ENCODE measurements around the gene DNLZ.

The DNLZ gene

GRCh38 chr9:136314944-136315343 is 48.6 kb downstream of the DNLZ start:
- no peak for DNase-seq (ENCODE audit: low read depth)
- TF ChIP-seq MAX (IDR thresholded peaks at IDR 0.05; ENCODE audit: low read depth, low read length): no peak
- TF ChIP-seq CTCF (IDR thresholded peaks at IDR 0.05; ENCODE audit: low read depth, low read length): no peak
- TF ChIP-seq POLR2A (IDR thresholded peaks at IDR 0.05; ENCODE audit: extremely low read depth, insufficient read length): no peak
- no peak for TF ChIP-seq MYC (IDR thresholded peaks at IDR 0.05; ENCODE audit: low read depth, low read length)
- H3K4me3 ChIP-seq (ENCODE audit: low read depth, low read length): no peak overlapping the region

- no peak for DNase-seq (ENCODE audit: low read depth)
- H3K4me3 ChIP-seq (ENCODE audit: low read depth, low read length): no peak overlapping the region
- TF ChIP-seq POLR2A (IDR thresholded peaks at IDR 0.05; ENCODE audit: extremely low read depth, insufficient read length) (no peak), MAX (IDR thresholded peaks at IDR 0.05; ENCODE audit: low read depth, low read length) (no peak), CTCF (IDR thresholded peaks at IDR 0.05; ENCODE audit: low read depth, low read length) (no peak), MYC (IDR thresholded peaks at IDR 0.05; ENCODE audit: low read depth, low read length) (no peak)
These were observed 49.5 kb downstream of the DNLZ start for GRCh38 chr9:136314056-136314416.

- TF ChIP-seq CTCF (IDR thresholded peaks at IDR 0.05; ENCODE audit: low read depth, low read length) (peak; percentile 4), MAX (IDR thresholded peaks at IDR 0.05; ENCODE audit: low read depth, low read length) (no peak)
- no peak for DNase-seq (ENCODE audit: low read depth)
- H3K4me3 ChIP-seq (ENCODE audit: low read depth, low read length): no peak overlapping the region
These were observed 50.2 kb downstream of the DNLZ start for GRCh38 chr9:136313111-136314055.

GRCh38 chr9:136312436-136312835 is 51.1 kb downstream of the DNLZ start:
- TF ChIP-seq MYC (IDR thresholded peaks at IDR 0.05; ENCODE audit: low read depth, low read length) (no peak), CTCF (IDR thresholded peaks at IDR 0.05; ENCODE audit: low read depth, low read length) (peak; percentile 68)
- DNase-seq (ENCODE audit: low read depth): peak; percentile 60
- no peak overlapping the region for H3K4me3 ChIP-seq (ENCODE audit: low read depth, low read length)

GRCh38 chr9:136312009-136312375 is 51.6 kb downstream of the DNLZ start:
- TF ChIP-seq CTCF (IDR thresholded peaks at IDR 0.05; ENCODE audit: low read depth, low read length) (no peak), MAX (IDR thresholded peaks at IDR 0.05; ENCODE audit: low read depth, low read length) (no peak), MYC (IDR thresholded peaks at IDR 0.05; ENCODE audit: low read depth, low read length) (no peak), POLR2A (IDR thresholded peaks at IDR 0.05; ENCODE audit: extremely low read depth, insufficient read length) (no peak)
- DNase-seq (ENCODE audit: low read depth): no peak
- H3K4me3 ChIP-seq (ENCODE audit: low read depth, low read length): no peak overlapping the region
